Hepatocyte (in vitro differentiated cells): ENCODE results near the gene SNAI3. TPM values are rescaled to one million over a fixed set of nuclear protein-coding genes. Genes with fewer than 3 reads are reported as not detected.
"Not testable (repeated sequence)": the region's sequence is repeated elsewhere in the genome, so short reads cannot be mapped to it uniquely, and the experiment has no call there.

ENCODE experiments used
- DNase-seq: peaks from one replicate; pipeline ENCODE4 v3.0.0-alpha.2; 2016; ENCODE audit warnings: low spot score
- H2AFZ ChIP-seq: fragments of 200-600 bp; sonication (generic); 2 replicates; pipeline ENCODE4 v1.6.0; 2016; ENCODE audit warnings: antibody characterized with exemption, mild to moderate bottlenecking
- H3K27ac ChIP-seq: fragments of 200-600 bp; sonication (generic); 2 replicates; pipeline ENCODE4 v1.5.1; 2016; ENCODE audit warnings: mild to moderate bottlenecking
- H3K27me3 ChIP-seq: fragments of 200-600 bp; sonication (generic); 2 replicates; pipeline ENCODE4 v1.6.1; 2016
- H3K36me3 ChIP-seq: fragments of 200-600 bp; sonication (generic); replicated peaks from 2 replicates; pipeline ENCODE4 v1.5.1; 2016; ENCODE audit warnings: low read depth; ENCODE audit not compliant: insufficient read depth
- H3K4me1 ChIP-seq: fragments of 200-600 bp; sonication (generic); 2 replicates; pipeline ENCODE4 v1.5.1; 2016; ENCODE audit warnings: mild to moderate bottlenecking, moderate library complexity; ENCODE audit not compliant: insufficient read depth
- H3K4me2 ChIP-seq: fragments of 200-600 bp; sonication (generic); 2 replicates; pipeline ENCODE4 v1.6.0; 2016
- H3K4me3 ChIP-seq: fragments of 200-600 bp; sonication (generic); 2 replicates; pipeline ENCODE4 v1.5.1; 2016; ENCODE audit warnings: mild to moderate bottlenecking
- H3K79me2 ChIP-seq: fragments of 200-600 bp; sonication (generic); 2 replicates; pipeline ENCODE4 v1.6.0; 2017; ENCODE audit warnings: mild to moderate bottlenecking
- H3K9me2 ChIP-seq: fragments of 200-600 bp; sonication (generic); replicated peaks from 2 replicates; pipeline ENCODE4 v1.6.0; 2017; ENCODE audit warnings: mild to moderate bottlenecking; ENCODE audit not compliant: insufficient read depth
- H3K9me3 ChIP-seq: fragments of 200-600 bp; sonication (generic); 2 replicates; pipeline ENCODE4 v1.5.1; 2016; ENCODE audit warnings: low read depth, mild to moderate bottlenecking
- H4K20me1 ChIP-seq: fragments of 200-600 bp; sonication (generic); 2 replicates; pipeline ENCODE4 v1.6.0; 2016; ENCODE audit warnings: mild to moderate bottlenecking; ENCODE audit not compliant: insufficient read depth, poor library complexity, severe bottlenecking
- EZH2 ChIP-seq: fragments of 200-600 bp; sonication (generic); IDR thresholded peaks from 2 replicates; pipeline ENCODE4 v1.6.1; 2016; ENCODE audit warnings: antibody characterized with exemption, mild to moderate bottlenecking, borderline replicate concordance
- EZH2phosphoT487 ChIP-seq: fragments of 200-600 bp; sonication (generic); IDR thresholded peaks from one replicate; pipeline ENCODE4 v1.6.1; 2018; ENCODE audit warnings: antibody characterized with exemption, mild to moderate bottlenecking, low read depth, moderate library complexity; ENCODE audit not compliant: unreplicated experiment, severe bottlenecking
- WGBS: methylation state at CpG from one replicate; pipeline ENCODE4 v1.1.6; 2016; ENCODE audit warnings: low lambda C conversion rate; ENCODE audit errors: missing lambda C conversion rate; 5-methylcytosine and 5-hydroxymethylcytosine counted together
- polyA plus RNA-seq: library from polyadenylated mRNA; unstranded; fragments of >200 nt; fragmentation: Nextera tagmentation; extraction: Ambion mirVana; gene quantifications from 2 replicates; pipeline ENCODE4 v1.2.1, GENCODE V29; 2016
- total RNA-seq: library from RNA; depleted of rRNA; stranded (reverse); fragments of >200 nt; gene quantifications from 2 replicates; pipeline ENCODE4 v1.2.3, GENCODE V29; 2014
- TF ChIP-seq, protein P1 (sequence below): fragments of 200-600 bp; sonication (generic); IDR thresholded peaks from 2 replicates; pipeline ENCODE4 v1.5.1; 2016; ENCODE audit warnings: antibody characterized with exemption, mild to moderate bottlenecking; ENCODE audit not compliant: poor library complexity

The SNAI3 gene
- total and polyA plus RNA-seq, 2 experiments from 2014 or later = 1.7 to 5.0 TPM

- no peaks in the 10 kb centered on the region for H3K79me2 ChIP-seq
- H3K27me3 ChIP-seq = no peaks in the 10 kb centered on the region
- H3K9me3 ChIP-seq = no peaks in the 10 kb centered on the region
- no peaks in the 10 kb centered on the region for H3K4me1 ChIP-seq
- H2AFZ ChIP-seq = no peak overlapping the region
- no peak overlapping the region for H3K27ac ChIP-seq
- no peak for DNase-seq
- H3K36me3 ChIP-seq = no peaks in the 10 kb centered on the region
- H3K9me2 ChIP-seq = no peaks in the 10 kb centered on the region
- no peak overlapping the region for H3K4me3 ChIP-seq
- no peak overlapping the region for H3K4me2 ChIP-seq
- no peaks in the 10 kb centered on the region for H4K20me1 ChIP-seq
- 48% methylated on average over 11 of the region's 11 CpGs for WGBS
- TF ChIP-seq, protein P1, sequence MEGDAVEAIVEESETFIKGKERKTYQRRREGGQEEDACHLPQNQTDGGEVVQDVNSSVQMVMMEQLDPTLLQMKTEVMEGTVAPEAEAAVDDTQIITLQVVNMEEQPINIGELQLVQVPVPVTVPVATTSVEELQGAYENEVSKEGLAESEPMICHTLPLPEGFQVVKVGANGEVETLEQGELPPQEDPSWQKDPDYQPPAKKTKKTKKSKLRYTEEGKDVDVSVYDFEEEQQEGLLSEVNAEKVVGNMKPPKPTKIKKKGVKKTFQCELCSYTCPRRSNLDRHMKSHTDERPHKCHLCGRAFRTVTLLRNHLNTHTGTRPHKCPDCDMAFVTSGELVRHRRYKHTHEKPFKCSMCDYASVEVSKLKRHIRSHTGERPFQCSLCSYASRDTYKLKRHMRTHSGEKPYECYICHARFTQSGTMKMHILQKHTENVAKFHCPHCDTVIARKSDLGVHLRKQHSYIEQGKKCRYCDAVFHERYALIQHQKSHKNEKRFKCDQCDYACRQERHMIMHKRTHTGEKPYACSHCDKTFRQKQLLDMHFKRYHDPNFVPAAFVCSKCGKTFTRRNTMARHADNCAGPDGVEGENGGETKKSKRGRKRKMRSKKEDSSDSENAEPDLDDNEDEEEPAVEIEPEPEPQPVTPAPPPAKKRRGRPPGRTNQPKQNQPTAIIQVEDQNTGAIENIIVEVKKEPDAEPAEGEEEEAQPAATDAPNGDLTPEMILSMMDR = peak; percentile 10
- no peak for TF ChIP-seq EZH2phosphoT487
Observed at GRCh38 chr16:88672776-88673175, 13.5 kb downstream of the SNAI3 start.

DNA sequence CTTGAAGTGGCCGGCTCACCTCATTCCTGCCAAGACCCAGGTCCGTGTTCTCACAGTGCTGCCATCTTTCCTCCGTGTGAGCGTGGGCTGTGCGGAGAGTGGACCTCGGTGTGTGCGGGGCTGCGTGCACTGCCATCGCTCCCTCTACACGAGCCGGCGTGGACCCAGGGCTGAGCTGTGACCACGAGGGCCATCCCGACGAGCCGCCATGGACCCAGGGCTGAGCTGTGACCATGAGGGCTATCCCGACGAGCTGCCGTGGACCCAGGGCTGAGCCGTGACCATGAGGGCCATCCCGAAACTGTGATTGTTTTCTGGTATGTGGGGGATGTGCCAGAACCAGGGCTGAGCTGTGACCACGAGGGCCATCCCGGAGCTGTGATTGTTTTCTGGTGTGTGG, 14.5 kb downstream of the SNAI3 start:
- Histone ChIP-seq H3K9me2 (no peaks in the 10 kb centered on the region), H3K27ac (no peak overlapping the region), H3K36me3 (no peaks in the 10 kb centered on the region), H3K4me1 (no peaks in the 10 kb centered on the region), H3K79me2 (no peaks in the 10 kb centered on the region), H3K27me3 (no peaks in the 10 kb centered on the region), H3K4me3 (no peak overlapping the region), H3K9me3 (no peaks in the 10 kb centered on the region), H4K20me1 (no peaks in the 10 kb centered on the region), H2AFZ (no peak overlapping the region), H3K4me2 (no peak overlapping the region)
- 94% methylated on average over 23 of the region's 23 CpGs for WGBS
- TF ChIP-seq, protein P1 = no peak
- no peak for TF ChIP-seq EZH2
- TF ChIP-seq EZH2phosphoT487 = no peak
- DNase-seq = no peak

- TF ChIP-seq, protein P1 = no peak
- no peak for TF ChIP-seq EZH2phosphoT487
- no peak for TF ChIP-seq EZH2
- Histone ChIP-seq H3K36me3 (no peaks in the 10 kb centered on the region), H3K9me3 (no peaks in the 10 kb centered on the region), H4K20me1 (no peaks in the 10 kb centered on the region), H3K79me2 (peaks cover 6% of the 10 kb centered on the region), H3K27me3 (no peaks in the 10 kb centered on the region), H3K4me3 (no peak overlapping the region), H3K27ac (no peak overlapping the region), H3K4me1 (no peaks in the 10 kb centered on the region), H3K4me2 (no peak overlapping the region), H3K9me2 (no peaks in the 10 kb centered on the region), H2AFZ (no peak overlapping the region)
- WGBS = 87% methylated on average over 10 of the region's 10 CpGs
- no peak for DNase-seq
Observed at GRCh38 chr16:88669980-88670379, 16.3 kb downstream of the SNAI3 start.

DNA sequence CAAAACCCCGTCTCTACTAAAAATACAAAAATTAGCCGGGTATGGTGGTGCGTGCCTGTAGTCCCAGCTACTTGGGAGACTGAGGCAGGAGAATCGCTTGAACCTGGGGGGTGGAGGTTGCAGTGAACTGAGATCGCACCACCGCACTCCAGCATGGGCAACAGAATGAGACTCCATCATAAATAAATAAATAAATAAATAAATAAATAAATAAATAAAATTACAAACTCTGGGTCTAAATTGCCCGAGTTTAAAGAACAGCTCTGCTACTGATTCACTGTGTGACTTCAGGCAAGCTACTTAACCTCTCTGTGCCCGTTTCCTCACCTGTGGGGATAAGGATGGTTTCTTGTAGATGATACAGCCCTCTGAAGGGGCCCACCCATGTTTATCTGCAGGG, 16.8 kb downstream of the SNAI3 start:
- not testable (repeated sequence) for H3K4me2 ChIP-seq, H4K20me1 ChIP-seq, H3K9me2 ChIP-seq, H2AFZ ChIP-seq, H3K27me3 ChIP-seq, DNase-seq, H3K4me3 ChIP-seq, H3K36me3 ChIP-seq, H3K27ac ChIP-seq, H3K4me1 ChIP-seq, H3K9me3 ChIP-seq
- H3K79me2 ChIP-seq = peaks cover 11% of the 10 kb centered on the region
- 95% methylated on average over 8 of the region's 8 CpGs for WGBS
